Thyroid gland (tissue), 4 donors: ENCODE results near the gene INPP4B. TPM values are rescaled to one million over a fixed set of nuclear protein-coding genes. Genes with fewer than 3 reads are reported as not detected.

Experiments
- DNase-seq, 2 donors: peaks; one replicate each; pipeline ENCODE4 v3.0.0-alpha.2; 2019
- H3K27ac ChIP-seq, 3 donors: fragments of 200-600 bp; sonication (generic); 1 replicate in 2 of 3; 2 replicates in 1 of 3; pipeline ENCODE4 v1.5.1; 2016 to 2019; ENCODE audit warnings: mild to moderate bottlenecking in 1 of 3, moderate library complexity in 1 of 3
- H3K27me3 ChIP-seq: fragments of 200-600 bp; sonication (generic); one replicate; pipeline ENCODE4 v1.5.1; 2019
- H3K36me3 ChIP-seq, 2 donors: fragments of 200-600 bp; sonication (generic); one replicate each; pipeline ENCODE4 v1.5.1; 2016 to 2019
- H3K4me1 ChIP-seq, 2 donors: fragments of 200-600 bp; sonication (generic); one replicate each; pipeline ENCODE4 v1.5.1; 2017 to 2019
- H3K4me3 ChIP-seq, 3 donors: fragments of 200-600 bp; sonication (generic); replicated peaks in 1 of 3; 1 replicate in 2 of 3; 2 replicates in 1 of 3; pipeline ENCODE4 v1.5.1; 2016; ENCODE audit warnings: mild to moderate bottlenecking in 1 of 3
- H3K9me3 ChIP-seq: fragments of 200-600 bp; sonication (generic); one replicate; pipeline ENCODE4 v1.5.1; 2017
- CTCF ChIP-seq, 6 experiments: fragments of 200-600 bp in 3 of 6; fragments of 450-650 bp in 3 of 6; sonication (generic) in 3 of 6; IDR thresholded peaks; one replicate each; pipeline ENCODE4 v1.5.1; 2016 to 2019; ENCODE audit warnings: antibody characterized with exemption in 6 of 6, mild to moderate bottlenecking in 2 of 6, inconsistent platforms in 1 of 6, moderate library complexity in 1 of 6
- POLR2A ChIP-seq, 2 donors: fragments of 450-650 bp; IDR thresholded peaks; one replicate each; pipeline ENCODE4 v1.6.1; 2017; ENCODE audit warnings: antibody characterized with exemption in 2 of 2, mild to moderate bottlenecking in 2 of 2, moderate library complexity in 1 of 2
- WGBS, 2 donors: methylation state at CpG; one replicate each; pipeline ENCODE4 v1.1.5; 2017; 5-methylcytosine and 5-hydroxymethylcytosine counted together
- intact Hi-C: fragments of 100-400 bp; cut with DNase I; formaldehyde crosslinking; loops from one replicate; pipeline ENCODE4 v1.15.1; 2023
- total RNA-seq, 4 donors: library from RNA; depleted of rRNA; stranded (reverse); fragments of >200 nt; gene quantifications; one replicate each; pipeline ENCODE4 v1.2.3, GENCODE V29; 2016

The INPP4B gene
- total RNA-seq, 4 donors from 2014 or later: 8.0 to 22.1 (median 12.0) TPM

- 92 to 93% methylated on average over 3 of the region's 3 CpGs for WGBS, 2 donors
- no peak overlapping the region for H3K27ac ChIP-seq
- H3K4me3 ChIP-seq: no peak overlapping the region
- no peak for TF ChIP-seq POLR2A (IDR thresholded peaks at IDR 0.05)
- no peak for TF ChIP-seq CTCF (IDR thresholded peaks at IDR 0.05)
- no peaks in the 10 kb centered on the region for H3K27me3 ChIP-seq
- intact Hi-C loops: no loop called here
- no peaks in the 10 kb centered on the region for H3K36me3 ChIP-seq
- no peak for DNase-seq
- H3K4me1 ChIP-seq: no peaks in the 10 kb centered on the region
- no peaks in the 10 kb centered on the region for H3K9me3 ChIP-seq
These were observed 162.1 kb downstream of the INPP4B start for GRCh38 chr4:142683997-142684396.

GRCh38 chr4:142683503-142683902, 162.6 kb downstream of the INPP4B start:
- H3K4me1 ChIP-seq: no peaks in the 10 kb centered on the region
- 94 to 95% methylated on average over 2 of the region's 2 CpGs for WGBS, 2 donors
- no peak overlapping the region for H3K27ac ChIP-seq
- H3K4me3 ChIP-seq: no peak overlapping the region
- no peaks in the 10 kb centered on the region for H3K27me3 ChIP-seq
- no peaks in the 10 kb centered on the region for H3K9me3 ChIP-seq
- intact Hi-C loops: no loop called here
- H3K36me3 ChIP-seq: no peaks in the 10 kb centered on the region
- DNase-seq: no peak
- no peak for TF ChIP-seq CTCF (IDR thresholded peaks at IDR 0.05)
- no peak for TF ChIP-seq POLR2A (IDR thresholded peaks at IDR 0.05)

- no peak for DNase-seq
- TF ChIP-seq POLR2A (IDR thresholded peaks at IDR 0.05): no peak
- no peak for TF ChIP-seq CTCF (IDR thresholded peaks at IDR 0.05)
- H3K4me1 ChIP-seq: no peaks in the 10 kb centered on the region
- intact Hi-C loops: no loop called here
- H3K27ac ChIP-seq: no peak overlapping the region
- no peaks in the 10 kb centered on the region for H3K9me3 ChIP-seq
- WGBS, 2 donors: 70 to 83% methylated on average over 2 of the region's 2 CpGs
- H3K27me3 ChIP-seq: no peaks in the 10 kb centered on the region
- H3K4me3 ChIP-seq: no peak overlapping the region
- H3K36me3 ChIP-seq: no peaks in the 10 kb centered on the region
These were observed 174.6 kb downstream of the INPP4B start for GRCh38 chr4:142671516-142671915.

- Histone ChIP-seq H3K4me3 (no peak overlapping the region), H3K27me3 (no peaks in the 10 kb centered on the region), H3K4me1 (no peaks in the 10 kb centered on the region), H3K27ac (no peak overlapping the region), H3K36me3 (no peaks in the 10 kb centered on the region), H3K9me3 (no peaks in the 10 kb centered on the region)
- no peak for DNase-seq
- 68 to 73% methylated on average over 1 of the region's 1 CpG for WGBS, 2 donors
- TF ChIP-seq POLR2A (IDR thresholded peaks at IDR 0.05) (no peak), CTCF (IDR thresholded peaks at IDR 0.05) (no peak)
- intact Hi-C loops: no loop called here
These were observed 182.3 kb downstream of the INPP4B start for GRCh38 chr4:142663828-142664227.

- DNase-seq: no peak
- H3K9me3 ChIP-seq: peaks cover under 1% of the 10 kb centered on the region
- H3K4me3 ChIP-seq: no peak overlapping the region
- no peaks in the 10 kb centered on the region for H3K4me1 ChIP-seq
- WGBS, 2 donors: 78 to 85% methylated on average over 8 of the region's 8 CpGs
- intact Hi-C loops: no loop called here
- H3K27ac ChIP-seq: no peak overlapping the region
- TF ChIP-seq POLR2A (IDR thresholded peaks at IDR 0.05) (no peak), CTCF (IDR thresholded peaks at IDR 0.05) (no peak)
- H3K27me3 ChIP-seq: no peaks in the 10 kb centered on the region
- no peaks in the 10 kb centered on the region for H3K36me3 ChIP-seq
These were observed 185.4 kb downstream of the INPP4B start for GRCh38 chr4:142660728-142661127.
